H1 (cell line): ENCODE results near the gene KLHL3. TPM values are rescaled to one million over a fixed set of nuclear protein-coding genes. Genes with fewer than 3 reads are reported as not detected.

Experiments used
- CTCF ChIA-PET: fragments of 300-600 bp; sonication (Branson Sonifier 250); formaldehyde crosslinking; loops from one replicate; lab custom pipeline; 2021; ENCODE audit not compliant: partially characterized antibody; lab: Charles Lee
- POLR2A ChIA-PET: fragments of 300-600 bp; sonication (Branson Sonifier 250); formaldehyde crosslinking; loops from one replicate; lab custom pipeline; 2021; ENCODE audit warnings: inconsistent platforms; ENCODE audit not compliant: partially characterized antibody; lab: Charles Lee
- DNase-seq, 2 experiments: peaks; one replicate each; pipeline versions ENCODE4 v3.0.0 to v3.0.0-alpha.2; 2010 to 2022; ENCODE audit warnings: low spot score in 2 of 2, low read depth in 1 of 2, mixed read lengths in 1 of 2
- FAIRE-seq: peaks from 2 replicates; lab custom pipeline; 2011; peaks lifted over from hg19 to GRCh38; lab: Jason Lieb, UNC
- H2AFZ ChIP-seq: 2 replicates; pipeline ENCODE4 v1.8.1; 2012; ENCODE audit warnings: low read length, inconsistent platforms
- H2AK5ac ChIP-seq: 2 replicates; pipeline ENCODE4 v1.6.1; 2013; ENCODE audit warnings: low read depth, low read length
- H2BK120ac ChIP-seq: replicated peaks from 2 replicates; pipeline ENCODE3; 2013; ENCODE audit warnings: low read depth, low read length, inconsistent platforms
- H2BK12ac ChIP-seq: 2 replicates; pipeline ENCODE4 v1.6.1; 2013; ENCODE audit warnings: low read depth, low read length
- H2BK15ac ChIP-seq: 2 replicates; pipeline ENCODE4 v1.6.1; 2013; ENCODE audit warnings: low read length
- H2BK20ac ChIP-seq: 2 replicates; pipeline ENCODE4 v1.6.1; 2013; ENCODE audit warnings: low read length
- H2BK5ac ChIP-seq: 2 replicates; pipeline ENCODE4 v1.6.1; 2013; ENCODE audit warnings: low read depth, low read length
- H3K14ac ChIP-seq: 2 replicates; pipeline ENCODE4 v1.6.1; 2013; ENCODE audit warnings: inconsistent platforms; ENCODE audit not compliant: insufficient read length
- H3K18ac ChIP-seq: 2 replicates; pipeline ENCODE4 v1.6.1; 2013; ENCODE audit warnings: low read length; ENCODE audit errors: extremely low read depth
- H3K23ac ChIP-seq: 2 replicates; pipeline ENCODE4 v1.6.1; 2013; ENCODE audit warnings: inconsistent platforms; ENCODE audit not compliant: insufficient read length
- H3K23me2 ChIP-seq: 2 replicates; pipeline ENCODE4 v1.6.1; 2013; ENCODE audit warnings: low read depth, low read length
- H3K27ac ChIP-seq: 2 replicates; pipeline ENCODE4 v1.6.1; 2011; ENCODE audit warnings: low read depth, low read length, inconsistent platforms
- H3K27me3 ChIP-seq, 4 experiments: replicated peaks in 1 of 4; 1 replicate in 1 of 4; 2 replicates in 3 of 4; pipeline versions ENCODE4 v1.6.1 to v1.8.1; 2011 to 2013; ENCODE audit warnings: low read length in 3 of 4, mild to moderate bottlenecking in 3 of 4, inconsistent platforms in 2 of 4, mixed read lengths in 2 of 4, moderate library complexity in 1 of 4; ENCODE audit not compliant: control insufficient read depth in 3 of 4, insufficient read depth in 3 of 4; ENCODE audit errors: extremely low read depth in 1 of 4
- H3K36me3 ChIP-seq, 4 experiments: 2 replicates each; pipeline versions ENCODE4 v1.6.1 to v1.8.1; 2011 to 2013; ENCODE audit warnings: mild to moderate bottlenecking in 4 of 4, low read length in 3 of 4, moderate library complexity in 2 of 4, control low read depth in 1 of 4, inconsistent platforms in 1 of 4; ENCODE audit not compliant: insufficient read depth in 4 of 4, control insufficient read depth in 2 of 4
- H3K4ac ChIP-seq: replicated peaks from 2 replicates; pipeline ENCODE3; 2013; ENCODE audit warnings: low read length, low read depth, mixed read lengths, inconsistent platforms; ENCODE audit not compliant: insufficient read length
- H3K4me1 ChIP-seq, 4 experiments: replicated peaks in 1 of 4; 1 replicate in 1 of 4; 2 replicates in 3 of 4; pipeline versions ENCODE4 v1.6.1 to v1.8.1; 2011 to 2013; ENCODE audit warnings: low read length in 3 of 4, inconsistent platforms in 2 of 4, mixed read lengths in 1 of 4; ENCODE audit not compliant: insufficient read depth in 4 of 4, control insufficient read depth in 3 of 4
- H3K4me2 ChIP-seq, 2 experiments: 2 replicates each; pipeline versions ENCODE4 v1.6.1 to v1.8.1; 2011 to 2013; ENCODE audit warnings: low read depth in 2 of 2, low read length in 2 of 2, control low read depth in 1 of 2, inconsistent platforms in 1 of 2, mild to moderate bottlenecking in 1 of 2; ENCODE audit not compliant: insufficient read depth in 1 of 2
- H3K4me3 ChIP-seq, 4 experiments: fragments of 200-600, 300-600 bp in 1 of 4; sonication (generic), shearing (Covaris generic), sonication (Bioruptor Twin) in 1 of 4; 2 replicates each; pipeline versions ENCODE4 v1.5.1 to v1.8.1; 2011 to 2016; ENCODE audit warnings: low read length in 4 of 4, low read depth in 3 of 4, control low read depth in 2 of 4, inconsistent platforms in 2 of 4, mild to moderate bottlenecking in 2 of 4, mixed read lengths in 1 of 4, moderate library complexity in 1 of 4; ENCODE audit not compliant: insufficient read depth in 2 of 4; ENCODE audit errors: extremely low read depth in 1 of 4
- H3K56ac ChIP-seq: replicated peaks from 2 replicates; pipeline ENCODE3; 2013; ENCODE audit warnings: low read depth, mild to moderate bottlenecking, mixed read lengths, low read length, inconsistent platforms; ENCODE audit not compliant: insufficient read length
- H3K79me1 ChIP-seq: 2 replicates; pipeline ENCODE4 v1.6.1; 2013; ENCODE audit warnings: low read depth, low read length, control low read depth
- H3K79me2 ChIP-seq, 2 experiments: 2 replicates each; pipeline versions ENCODE4 v1.6.1 to v1.8.1; 2012 to 2013; ENCODE audit warnings: low read length in 2 of 2, mild to moderate bottlenecking in 2 of 2, inconsistent platforms in 1 of 2; ENCODE audit not compliant: insufficient read depth in 2 of 2, control insufficient read depth in 1 of 2
- H3K9ac ChIP-seq, 4 experiments: replicated peaks in 1 of 4; 1 replicate in 1 of 4; 2 replicates in 3 of 4; pipeline versions ENCODE4 v1.6.1 to v1.8.1; 2011 to 2013; ENCODE audit warnings: low read depth in 3 of 4, low read length in 3 of 4, control low read depth in 2 of 4, mild to moderate bottlenecking in 2 of 4, moderate library complexity in 2 of 4, inconsistent platforms in 1 of 4; ENCODE audit errors: extremely low read depth in 1 of 4
- H3K9me3 ChIP-seq, 2 experiments: 2 replicates each; pipeline versions ENCODE4 v1.6.1 to v1.8.1; 2012 to 2013; ENCODE audit warnings: mild to moderate bottlenecking in 2 of 2, moderate library complexity in 2 of 2, control low read depth in 1 of 2, inconsistent platforms in 1 of 2, low read depth in 1 of 2, low read length in 1 of 2, mixed read lengths in 1 of 2; ENCODE audit not compliant: insufficient read depth in 2 of 2
- H4K20me1 ChIP-seq, 2 experiments: replicated peaks in 1 of 2; 2 replicates each; pipeline versions ENCODE3 to v1.8.1; 2011 to 2013; ENCODE audit warnings: inconsistent platforms in 2 of 2, low read length in 2 of 2, mild to moderate bottlenecking in 1 of 2; ENCODE audit not compliant: insufficient read depth in 2 of 2, control insufficient read depth in 1 of 2
- H4K5ac ChIP-seq: 2 replicates; pipeline ENCODE4 v1.6.1; 2013; ENCODE audit warnings: low read length, low read depth, mixed read lengths, inconsistent platforms; ENCODE audit not compliant: insufficient read length
- H4K8ac ChIP-seq: 2 replicates; pipeline ENCODE4 v1.8.0; 2013; ENCODE audit warnings: mild to moderate bottlenecking, moderate library complexity, low read length, inconsistent platforms; ENCODE audit not compliant: insufficient read depth; ENCODE audit errors: extremely low read depth
- H4K91ac ChIP-seq: replicated peaks from 2 replicates; pipeline ENCODE3; 2013; ENCODE audit warnings: low read length, mixed read lengths, inconsistent platforms; ENCODE audit not compliant: insufficient read length
- BCL11A ChIP-seq, 2 experiments: IDR thresholded peaks; one replicate each; pipeline ENCODE4 v1.6.1; 2011; ENCODE audit warnings: low read depth in 2 of 2, low read length in 2 of 2, mild to moderate bottlenecking in 2 of 2
- CBX5 ChIP-seq: fragments of 300-800, 300-1000 bp; sonication (generic); IDR thresholded peaks from 2 replicates; pipeline ENCODE4 v1.7.1; 2016; ENCODE audit warnings: antibody characterized with exemption, low read length, low read depth
- CHD2 ChIP-seq: IDR thresholded peaks from 2 replicates; pipeline ENCODE4 v1.6.1; 2012; ENCODE audit warnings: low read length, improper control_type of control experiment
- HDAC6 ChIP-seq: IDR thresholded peaks from one replicate; pipeline ENCODE4 v1.7.1; 2012; ENCODE audit warnings: low read depth, mild to moderate bottlenecking, inconsistent platforms, low read length, moderate library complexity
- POLR2A ChIP-seq, 2 experiments: IDR thresholded peaks; 1 replicate in 1 of 2; 2 replicates in 1 of 2; pipeline ENCODE4 v1.6.1; 2011; ENCODE audit warnings: low read depth in 2 of 2, low read length in 2 of 2, mild to moderate bottlenecking in 2 of 2; ENCODE audit errors: control extremely low read depth in 1 of 2
- SP2 ChIP-seq: IDR thresholded peaks from 2 replicates; pipeline ENCODE4 v1.6.1; 2012; ENCODE audit warnings: mild to moderate bottlenecking, low read length, inconsistent platforms
- TAF1 ChIP-seq: IDR thresholded peaks from 2 replicates; pipeline ENCODE4 v1.6.1; 2011; ENCODE audit warnings: mild to moderate bottlenecking, low read depth, low read length
- TAF7 ChIP-seq: optimal IDR thresholded peaks from 2 replicates; pipeline ENCODE3; 2011; ENCODE audit warnings: low read depth, mild to moderate bottlenecking, inconsistent platforms, low read length, moderate library complexity, borderline replicate concordance
- YY1 ChIP-seq: IDR thresholded peaks from 2 replicates; pipeline ENCODE4 v1.6.1; 2011; ENCODE audit warnings: low read depth, mild to moderate bottlenecking, low read length
- WGBS, 2 experiments: shearing (Covaris generic) in 1 of 2; methylation state at CpG; one replicate each; pipeline versions ENCODE4 v1.1.6 to v1.1.7; 2013 to 2015; ENCODE audit warnings: low lambda C conversion rate in 2 of 2, mixed read lengths in 2 of 2, inconsistent platforms in 1 of 2, low coverage in 1 of 2, missing lambda C conversion rate in 1 of 2; ENCODE audit not compliant: insufficient replicate concordance in 2 of 2, insufficient coverage in 1 of 2, insufficient read length in 1 of 2; ENCODE audit errors: extremely low coverage in 1 of 2, missing lambda C conversion rate in 1 of 2; 5-methylcytosine and 5-hydroxymethylcytosine counted together
- polyA plus RNA-seq, 7 experiments: library from polyadenylated mRNA; depleted of rRNA in 3 of 7; stranded (reverse) in 5 of 7; unstranded in 2 of 7; fragments of >200 nt in 5 of 7; fragments of 200-250 nt in 2 of 7; gene quantifications; 1 replicate in 5 of 7; 2 replicates in 1 of 7; 4 replicates in 1 of 7; pipeline versions ENCODE4 v1.2.1 to v1.2.3, GENCODE V29; 2011 to 2013; ENCODE audit warnings: missing spikeins in 2 of 7, mixed read lengths in 2 of 7
- total RNA-seq: library from RNA; stranded (reverse); fragmentation: NEBNext Ultra II Directional; extraction: Animal tissue kit (Norgen Biotek cat#: 25700); gene quantifications from 2 replicates; pipeline ENCODE4 v1.2.1, GENCODE V29; 2021

Gene KLHL3
- total and polyA plus RNA-seq, 2 of the 8 experiments (the other 6 are each of a cell fraction or from before 2014, with no cell fraction given): 7.4 to 13.7 TPM

- Histone ChIP-seq H2AK5ac (no peak overlapping the region), H3K23ac (no peak overlapping the region), H3K18ac (no peak overlapping the region), H2BK15ac (no peak overlapping the region), H4K91ac (no peak overlapping the region), H2AFZ (no peak overlapping the region), H3K36me3 (no peaks in the 10 kb centered on the region), H3K56ac (no peak overlapping the region), H2BK12ac (no peak overlapping the region), H3K23me2 (no peaks in the 10 kb centered on the region), H3K4me2 (no peak overlapping the region), H2BK5ac (no peak overlapping the region), H3K79me2 (no peaks in the 10 kb centered on the region), H4K8ac (no peak overlapping the region), H3K14ac (no peak overlapping the region), H2BK120ac (no peak overlapping the region), H2BK20ac (no peak overlapping the region), H3K4ac (no peak overlapping the region), H3K27me3 (no peaks in the 10 kb centered on the region), H3K27ac (no peak overlapping the region), H3K79me1 (no peaks in the 10 kb centered on the region), H4K20me1 (no peaks in the 10 kb centered on the region), H3K9ac (no peak overlapping the region), H3K9me3 (peaks cover 4 to 7% of the 10 kb centered on the region in 2 experiments; a peak in 1 of 4 replicates), H4K5ac (no peak overlapping the region), H3K4me3 (no peak overlapping the region), H3K4me1 (no peaks in the 10 kb centered on the region)
- ChIA-PET CTCF (interaction anchor here (0.6 to 2.1 kb wide), 3 partner anchors 11 to 113 kb away, joined by 3 to 5 read pairs (median 3); no protein-coding TSS in a partner anchor), POLR2A (no interaction called here)
- WGBS, 2 experiments: 94% methylated on average over 4 of the region's 4 CpGs; no CpG with 5 or more reads in 1 of the 2 experiments
- FAIRE-seq (no peak), DNase-seq (no peak)
- no peak for TF ChIP-seq TAF1
- no peak for TF ChIP-seq HDAC6
- no peak for TF ChIP-seq YY1
- TF ChIP-seq POLR2A (IDR thresholded peaks at IDR 0.05; ENCODE audit: control extremely low read depth in 1 of 2, low read depth in 2 of 2, low read length in 2 of 2): no peak
- no peak for TF ChIP-seq TAF7
- TF ChIP-seq SP2: no peak
- no peak for TF ChIP-seq CBX5
- no peak for TF ChIP-seq BCL11A (IDR thresholded peaks at IDR 0.05; ENCODE audit: low read depth in 2 of 2, low read length in 2 of 2)
- no peak for TF ChIP-seq CHD2
These were observed 24.4 kb upstream of the KLHL3 start for GRCh38 chr5:137760294-137760693.
